ENCODE results near the gene CYP27C1. TPM values are rescaled to one million over a fixed set of nuclear protein-coding genes. Genes with fewer than 3 reads are reported as not detected.

Gene CYP27C1
- polyA plus RNA-seq, 2 of the 4 experiments (the other 2 are of a cell fraction) = 2.2 to 4.6 TPM

DNA sequence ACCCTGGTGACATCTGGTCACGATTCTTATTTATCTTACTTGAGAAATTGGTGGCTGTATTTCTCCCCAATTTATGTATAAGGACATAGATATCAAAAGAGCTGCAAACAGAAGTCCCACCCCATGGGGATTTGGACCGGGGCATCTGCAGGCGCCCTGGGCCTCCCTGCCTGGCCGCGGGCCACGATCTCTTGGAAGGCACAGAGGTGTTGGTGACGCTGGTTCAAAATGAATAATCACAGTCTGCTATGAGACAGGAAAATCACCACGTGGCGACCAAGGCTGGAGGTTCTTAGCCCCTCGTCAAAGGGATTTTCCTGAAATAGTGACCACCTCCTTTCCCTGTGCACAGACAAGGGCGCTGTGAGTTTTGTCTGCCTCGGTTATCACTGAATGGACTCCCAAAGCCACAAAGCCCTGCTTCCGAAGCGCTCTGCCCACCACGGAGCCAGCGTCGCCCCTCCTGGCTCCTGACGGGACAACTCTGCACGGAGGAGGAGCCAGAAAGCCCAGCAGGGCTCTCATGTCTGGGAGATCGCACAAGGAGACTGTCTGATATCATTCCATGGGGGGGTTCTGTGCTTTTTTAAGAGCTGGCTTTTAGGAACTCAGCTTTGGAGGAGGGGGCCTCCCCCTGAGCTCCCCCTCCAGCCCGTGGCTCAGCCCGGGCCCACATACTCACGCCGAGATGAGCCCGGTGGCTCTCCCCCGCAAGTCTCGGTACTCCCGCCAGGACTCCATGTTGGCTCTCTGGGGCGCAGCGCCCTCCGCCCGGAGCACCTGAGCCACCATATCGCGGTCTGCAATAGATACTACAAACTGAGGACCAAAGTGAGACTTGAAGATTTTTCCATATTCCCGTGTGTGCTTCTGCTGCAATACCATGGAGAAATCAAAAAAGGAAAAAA, 14.6 kb downstream of the CYP27C1 start:
- ATAC-seq (no peak), DNase-seq (ENCODE audit: low read depth in 1 of 2, low spot score in 1 of 2) (no peak), FAIRE-seq (no peak)
- ChIA-PET CTCF (interaction anchor here (0.8 to 2.3 kb wide), 2 partner anchors 8 to 119 kb away, joined by 4 to 7 read pairs; no protein-coding TSS in a partner anchor), POLR2A (no interaction called here)
- TF ChIP-seq CBX8 (IDR thresholded peaks at IDR 0.05) (no peak), HOXA7 (CRISPR knock-in tag; IDR thresholded peaks at IDR 0.05) (no peak), KDM5A (IDR thresholded peaks at IDR 0.05) (no peak), HOXB5 (CRISPR knock-in tag; IDR thresholded peaks at IDR 0.05) (no peak), SREBF2 (IDR thresholded peaks at IDR 0.05) (no peak), RCOR1 (IDR thresholded peaks at IDR 0.05; ENCODE audit: low read depth, low read length) (no peak), EP300 (IDR thresholded peaks at IDR 0.05) (no peak), CBX2 (IDR thresholded peaks at IDR 0.05; ENCODE audit: borderline replicate concordance, low read depth) (no peak), HOXB13 (CRISPR knock-in tag; IDR thresholded peaks at IDR 0.05; ENCODE audit: low read depth) (no peak), NPAS2 (CRISPR knock-in tag; IDR thresholded peaks at IDR 0.05; ENCODE audit: borderline replicate concordance) (no peak), MAZ (IDR thresholded peaks at IDR 0.05; ENCODE audit: borderline replicate concordance, low read depth, low read length) (no peak)
- TF ChIP-seq, protein P1, sequence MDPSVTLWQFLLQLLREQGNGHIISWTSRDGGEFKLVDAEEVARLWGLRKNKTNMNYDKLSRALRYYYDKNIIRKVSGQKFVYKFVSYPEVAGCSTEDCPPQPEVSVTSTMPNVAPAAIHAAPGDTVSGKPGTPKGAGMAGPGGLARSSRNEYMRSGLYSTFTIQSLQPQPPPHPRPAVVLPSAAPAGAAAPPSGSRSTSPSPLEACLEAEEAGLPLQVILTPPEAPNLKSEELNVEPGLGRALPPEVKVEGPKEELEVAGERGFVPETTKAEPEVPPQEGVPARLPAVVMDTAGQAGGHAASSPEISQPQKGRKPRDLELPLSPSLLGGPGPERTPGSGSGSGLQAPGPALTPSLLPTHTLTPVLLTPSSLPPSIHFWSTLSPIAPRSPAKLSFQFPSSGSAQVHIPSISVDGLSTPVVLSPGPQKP (IDR thresholded peaks at IDR 0.05; ENCODE audit: low read depth, low read length) = no peak
- TF ChIP-seq, protein P2, sequence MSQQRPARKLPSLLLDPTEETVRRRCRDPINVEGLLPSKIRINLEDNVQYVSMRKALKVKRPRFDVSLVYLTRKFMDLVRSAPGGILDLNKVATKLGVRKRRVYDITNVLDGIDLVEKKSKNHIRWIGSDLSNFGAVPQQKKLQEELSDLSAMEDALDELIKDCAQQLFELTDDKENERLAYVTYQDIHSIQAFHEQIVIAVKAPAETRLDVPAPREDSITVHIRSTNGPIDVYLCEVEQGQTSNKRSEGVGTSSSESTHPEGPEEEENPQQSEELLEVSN (IDR thresholded peaks at IDR 0.05; ENCODE audit: borderline replicate concordance, low read depth) = no peak
- TF ChIP-seq, protein P3, sequence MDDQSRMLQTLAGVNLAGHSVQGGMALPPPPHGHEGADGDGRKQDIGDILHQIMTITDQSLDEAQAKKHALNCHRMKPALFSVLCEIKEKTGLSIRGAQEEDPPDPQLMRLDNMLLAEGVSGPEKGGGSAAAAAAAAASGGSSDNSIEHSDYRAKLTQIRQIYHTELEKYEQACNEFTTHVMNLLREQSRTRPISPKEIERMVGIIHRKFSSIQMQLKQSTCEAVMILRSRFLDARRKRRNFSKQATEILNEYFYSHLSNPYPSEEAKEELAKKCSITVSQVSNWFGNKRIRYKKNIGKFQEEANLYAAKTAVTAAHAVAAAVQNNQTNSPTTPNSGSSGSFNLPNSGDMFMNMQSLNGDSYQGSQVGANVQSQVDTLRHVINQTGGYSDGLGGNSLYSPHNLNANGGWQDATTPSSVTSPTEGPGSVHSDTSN (IDR thresholded peaks at IDR 0.05) = no peak
- TF ChIP-seq, protein P4, sequence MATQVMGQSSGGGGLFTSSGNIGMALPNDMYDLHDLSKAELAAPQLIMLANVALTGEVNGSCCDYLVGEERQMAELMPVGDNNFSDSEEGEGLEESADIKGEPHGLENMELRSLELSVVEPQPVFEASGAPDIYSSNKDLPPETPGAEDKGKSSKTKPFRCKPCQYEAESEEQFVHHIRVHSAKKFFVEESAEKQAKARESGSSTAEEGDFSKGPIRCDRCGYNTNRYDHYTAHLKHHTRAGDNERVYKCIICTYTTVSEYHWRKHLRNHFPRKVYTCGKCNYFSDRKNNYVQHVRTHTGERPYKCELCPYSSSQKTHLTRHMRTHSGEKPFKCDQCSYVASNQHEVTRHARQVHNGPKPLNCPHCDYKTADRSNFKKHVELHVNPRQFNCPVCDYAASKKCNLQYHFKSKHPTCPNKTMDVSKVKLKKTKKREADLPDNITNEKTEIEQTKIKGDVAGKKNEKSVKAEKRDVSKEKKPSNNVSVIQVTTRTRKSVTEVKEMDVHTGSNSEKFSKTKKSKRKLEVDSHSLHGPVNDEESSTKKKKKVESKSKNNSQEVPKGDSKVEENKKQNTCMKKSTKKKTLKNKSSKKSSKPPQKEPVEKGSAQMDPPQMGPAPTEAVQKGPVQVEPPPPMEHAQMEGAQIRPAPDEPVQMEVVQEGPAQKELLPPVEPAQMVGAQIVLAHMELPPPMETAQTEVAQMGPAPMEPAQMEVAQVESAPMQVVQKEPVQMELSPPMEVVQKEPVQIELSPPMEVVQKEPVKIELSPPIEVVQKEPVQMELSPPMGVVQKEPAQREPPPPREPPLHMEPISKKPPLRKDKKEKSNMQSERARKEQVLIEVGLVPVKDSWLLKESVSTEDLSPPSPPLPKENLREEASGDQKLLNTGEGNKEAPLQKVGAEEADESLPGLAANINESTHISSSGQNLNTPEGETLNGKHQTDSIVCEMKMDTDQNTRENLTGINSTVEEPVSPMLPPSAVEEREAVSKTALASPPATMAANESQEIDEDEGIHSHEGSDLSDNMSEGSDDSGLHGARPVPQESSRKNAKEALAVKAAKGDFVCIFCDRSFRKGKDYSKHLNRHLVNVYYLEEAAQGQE (IDR thresholded peaks at IDR 0.05) = no peak
- TF ChIP-seq, protein P5, sequence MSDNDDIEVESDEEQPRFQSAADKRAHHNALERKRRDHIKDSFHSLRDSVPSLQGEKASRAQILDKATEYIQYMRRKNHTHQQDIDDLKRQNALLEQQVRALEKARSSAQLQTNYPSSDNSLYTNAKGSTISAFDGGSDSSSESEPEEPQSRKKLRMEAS (IDR thresholded peaks at IDR 0.05) = no peak
- Histone ChIP-seq H3K27ac (no peak overlapping the region), H3K4me2 (no peak overlapping the region), H3K9me3 (no peaks in the 10 kb centered on the region), H3K4me1 (0 out of 3 replicates have a peak, but pooled peaks cover 5% of the 10 kb centered on the region), H3K4me3 (no peak overlapping the region)
- 93% methylated on average over 35 of the region's 35 CpGs for WGBS (ENCODE audit: missing lambda C conversion rate)

DNA sequence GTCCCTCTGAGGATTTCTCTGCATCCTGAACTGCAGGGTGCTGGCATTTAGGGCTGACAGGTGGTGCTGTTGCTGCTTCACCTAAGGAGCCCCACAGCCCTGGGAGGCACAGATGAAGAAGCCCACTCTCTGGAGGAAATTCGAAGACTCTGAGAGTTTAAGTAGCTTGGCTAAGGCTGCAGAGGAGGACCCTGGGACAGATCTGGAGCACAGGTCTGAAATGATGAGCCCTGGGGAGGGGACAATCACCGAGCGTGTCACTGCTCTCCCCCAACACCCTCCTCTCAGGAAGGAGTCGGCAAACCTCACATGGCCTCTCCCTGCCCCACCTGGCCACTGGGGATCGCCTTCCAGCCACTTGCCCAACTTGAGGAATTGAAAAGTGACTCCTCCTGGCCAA, 18.6 kb downstream of the CYP27C1 start:
- no peaks in the 10 kb centered on the region for H3K4me1 ChIP-seq
- WGBS (ENCODE audit: missing lambda C conversion rate) = 57% methylated on average over 5 of the region's 5 CpGs
- H3K27ac ChIP-seq = no peak overlapping the region
- H3K4me2 ChIP-seq = no peak overlapping the region
- TF ChIP-seq RAD21 (conservative IDR thresholded peaks at IDR 0.05 in 1 of 2, IDR thresholded peaks at IDR 0.05 in 1 of 2) = peak in 1 of 2 experiments; percentile 35; a peak in 2 of 5 replicates
- no peak for TF ChIP-seq EHMT2 (IDR thresholded peaks at IDR 0.05; ENCODE audit: low read depth)
- FAIRE-seq = no peak
- H3K4me3 ChIP-seq = no peak overlapping the region
- ATAC-seq = no peak
- H3K9me3 ChIP-seq = 0 out of 3 replicates have a peak, but pooled peaks cover 4% of the 10 kb centered on the region
- DNase-seq (ENCODE audit: low read depth in 1 of 2, low spot score in 1 of 2) = no peak
- POLR2A ChIA-PET = interaction anchor here (0.6 kb wide), 1 partner anchor 214 kb away, joined by 4 read pairs; no protein-coding TSS in a partner anchor
- CTCF ChIA-PET = interaction anchor here (0.5 to 1.5 kb wide), 7 partner anchors 10 to 674 kb away, joined by 3 read pairs; no protein-coding TSS in a partner anchor
